Measurements from ENCODE around the gene GCN1. TPM values are rescaled to one million over a fixed set of nuclear protein-coding genes. Genes with fewer than 3 reads are reported as not detected.
A peak's percentile ranks its signal among the peaks of the same experiment; 100 is the strongest.

The GCN1 gene
- total RNA-seq, 2 donors from 2014 or later, result 93.1 to 106 TPM

GRCh38 chr12:120156315-120157259 lies 37.9 kb downstream of the GCN1 start:
- Mint-ChIP-seq H3K36me3 (ENCODE audit: insufficient read depth in 2 of 2) (peaks cover 5 to 33% of the 10 kb centered on the region in 2 donors), H3K27ac (peak overlapping the region; percentile 34), H3K4me3 (no peak overlapping the region), H3K27me3 (ENCODE audit: low read depth) (no peaks in the 10 kb centered on the region), H3K4me1 (ENCODE audit: low read depth) (no peaks in the 10 kb centered on the region), H3K9me3 (no peaks in the 10 kb centered on the region)
- peak in 1 of 2 donors; percentile 10 for DNase-seq
- peak in 1 of 2 donors; percentile 57 for ATAC-seq (replicated peaks in 1 of 2)

DNA sequence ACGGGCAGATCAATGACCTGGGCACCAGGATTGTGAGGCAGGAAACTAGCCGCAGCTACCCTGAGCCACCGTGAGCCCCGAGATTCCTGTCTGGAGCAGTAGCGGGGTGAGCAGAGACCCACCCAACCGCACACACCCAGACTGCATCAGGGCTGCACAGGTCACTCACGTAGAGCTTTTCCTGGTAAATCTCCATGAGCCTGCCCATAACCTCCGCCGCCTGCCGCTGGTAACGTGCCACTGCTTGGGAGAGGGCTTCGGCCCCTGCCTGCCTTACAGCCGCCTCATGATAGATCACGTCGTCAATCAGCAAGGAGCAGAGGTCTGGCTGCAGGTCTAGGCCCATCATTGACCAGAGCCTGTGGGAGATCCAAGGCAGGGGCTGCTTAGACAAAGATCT lies 39.4 kb downstream of the GCN1 start:
- ATAC-seq (replicated peaks in 1 of 2), result no peak
- Mint-ChIP-seq H3K27me3 (ENCODE audit: low read depth) (no peaks in the 10 kb centered on the region), H3K27ac (no peak overlapping the region), H3K4me3 (no peak overlapping the region), H3K9me3 (no peaks in the 10 kb centered on the region), H3K4me1 (ENCODE audit: low read depth) (no peaks in the 10 kb centered on the region), H3K36me3 (ENCODE audit: insufficient read depth in 2 of 2) (peaks cover 5 to 24% of the 10 kb centered on the region in 2 donors)
- DNase-seq, result no peak

DNA sequence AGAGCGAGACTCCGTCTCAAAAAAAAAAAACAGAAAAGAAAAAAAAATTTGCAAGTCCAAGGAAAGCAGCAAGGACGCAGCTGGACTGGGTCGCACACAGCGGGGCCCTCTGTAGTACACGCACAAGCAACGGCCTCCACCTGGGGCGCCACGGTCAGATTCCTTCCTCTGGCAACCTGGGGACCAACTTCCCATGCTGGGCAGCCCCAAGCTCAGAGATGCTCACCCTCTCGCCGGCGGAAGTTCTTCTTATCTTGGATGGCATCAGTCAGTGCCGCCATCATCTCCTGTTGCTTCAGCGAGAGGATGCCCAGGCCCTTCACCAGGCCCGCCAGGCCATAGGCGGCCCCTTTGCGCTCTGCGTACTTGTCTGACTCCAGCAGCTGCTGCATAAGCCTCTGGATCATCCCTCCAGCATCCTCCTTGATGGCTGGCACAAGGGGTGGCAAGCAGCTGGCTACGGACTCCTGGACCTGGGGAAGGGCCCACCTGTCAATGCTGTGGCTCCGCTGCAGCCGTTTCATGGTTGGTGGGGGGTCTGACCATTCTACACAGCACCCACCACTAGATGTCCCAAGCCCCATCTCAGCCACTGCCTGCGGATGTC lies 43.5 kb downstream of the GCN1 start:
- ATAC-seq (replicated peaks in 1 of 2), result no peak
- no peak overlapping the region for H3K27ac Mint-ChIP-seq

GRCh38 chr12:120148011-120148410 lies 46.5 kb downstream of the GCN1 start:
- ATAC-seq (replicated peaks in 1 of 2) (no peak), DNase-seq (no peak)
- H3K27me3 Mint-ChIP-seq (ENCODE audit: low read depth), result no peaks in the 10 kb centered on the region
- H3K4me1 Mint-ChIP-seq (ENCODE audit: low read depth), result no peaks in the 10 kb centered on the region
- H3K27ac Mint-ChIP-seq, result no peak overlapping the region
- H3K9me3 Mint-ChIP-seq, result no peaks in the 10 kb centered on the region
- no peak overlapping the region for H3K4me3 Mint-ChIP-seq
- peaks cover 5 to 26% of the 10 kb centered on the region in 2 donors for H3K36me3 Mint-ChIP-seq (ENCODE audit: insufficient read depth in 2 of 2)

More for the DNA sequence above, 43.5 kb downstream of the GCN1 start:
- Mint-ChIP-seq H3K36me3 (ENCODE audit: insufficient read depth in 2 of 2) (peaks cover 3 to 23% of the 10 kb centered on the region in 2 donors), H3K9me3 (no peaks in the 10 kb centered on the region), H3K4me3 (no peak overlapping the region), H3K4me1 (ENCODE audit: low read depth) (no peaks in the 10 kb centered on the region), H3K27me3 (ENCODE audit: low read depth) (no peaks in the 10 kb centered on the region)
- DNase-seq, result no peak

DNA sequence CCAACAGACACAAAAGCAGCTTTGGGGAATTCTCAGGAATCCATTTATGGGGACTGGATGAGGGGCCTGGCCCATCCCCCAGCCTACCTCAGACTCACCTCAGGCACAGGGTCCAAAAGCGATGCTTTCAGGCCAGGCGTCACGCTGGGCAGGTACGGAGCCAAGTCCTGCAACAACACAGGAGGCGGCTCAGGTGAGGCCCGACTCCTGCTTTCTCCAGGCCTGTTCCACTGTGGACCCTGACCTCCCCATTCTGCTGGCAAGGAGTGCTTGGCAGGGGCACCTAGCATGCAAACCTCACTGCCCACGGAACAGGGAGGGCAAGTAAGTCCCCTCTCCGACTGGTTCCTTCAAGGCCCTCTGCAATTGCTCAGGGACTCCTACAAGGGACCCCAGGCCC lies 49.4 kb downstream of the GCN1 start:
- H3K9me3 Mint-ChIP-seq, result no peaks in the 10 kb centered on the region
- no peaks in the 10 kb centered on the region for H3K4me1 Mint-ChIP-seq (ENCODE audit: low read depth)
- no peak overlapping the region for H3K4me3 Mint-ChIP-seq
- no peaks in the 10 kb centered on the region for H3K27me3 Mint-ChIP-seq (ENCODE audit: low read depth)
- H3K36me3 Mint-ChIP-seq (ENCODE audit: insufficient read depth in 2 of 2), result peaks cover 16 to 40% of the 10 kb centered on the region in 2 donors
- DNase-seq (no peak), ATAC-seq (replicated peaks in 1 of 2) (no peak)
- H3K27ac Mint-ChIP-seq, result no peak overlapping the region

GRCh38 chr12:120144215-120144614 lies 50.3 kb downstream of the GCN1 start:
- ATAC-seq (replicated peaks in 1 of 2) (no peak), DNase-seq (no peak)
- Mint-ChIP-seq H3K9me3 (no peaks in the 10 kb centered on the region), H3K4me1 (ENCODE audit: low read depth) (no peaks in the 10 kb centered on the region), H3K27me3 (ENCODE audit: low read depth) (no peaks in the 10 kb centered on the region), H3K27ac (no peak overlapping the region), H3K4me3 (no peak overlapping the region), H3K36me3 (ENCODE audit: insufficient read depth in 2 of 2) (peaks cover 16 to 43% of the 10 kb centered on the region in 2 donors)

- DNase-seq (no peak), ATAC-seq (replicated peaks in 1 of 2) (no peak)
- H3K27ac Mint-ChIP-seq, result no peak overlapping the region
- H3K36me3 Mint-ChIP-seq (ENCODE audit: insufficient read depth in 2 of 2), result peaks cover 16 to 38% of the 10 kb centered on the region in 2 donors
- H3K4me3 Mint-ChIP-seq, result no peak overlapping the region
- H3K9me3 Mint-ChIP-seq, result no peaks in the 10 kb centered on the region
- H3K4me1 Mint-ChIP-seq (ENCODE audit: low read depth), result no peaks in the 10 kb centered on the region
- H3K27me3 Mint-ChIP-seq (ENCODE audit: low read depth), result no peaks in the 10 kb centered on the region
Measured at GRCh38 chr12:120142231-120142877, 52.2 kb downstream of the GCN1 start.

GRCh38 chr12:120141336-120141735 lies 53.2 kb downstream of the GCN1 start:
- Mint-ChIP-seq H3K36me3 (ENCODE audit: insufficient read depth in 2 of 2) (peaks cover 13 to 36% of the 10 kb centered on the region in 2 donors), H3K27me3 (ENCODE audit: low read depth) (no peaks in the 10 kb centered on the region), H3K4me3 (no peak overlapping the region), H3K4me1 (ENCODE audit: low read depth) (no peaks in the 10 kb centered on the region), H3K9me3 (no peaks in the 10 kb centered on the region), H3K27ac (no peak overlapping the region)
- ATAC-seq (replicated peaks in 1 of 2), result no peak
- no peak for DNase-seq

DNA sequence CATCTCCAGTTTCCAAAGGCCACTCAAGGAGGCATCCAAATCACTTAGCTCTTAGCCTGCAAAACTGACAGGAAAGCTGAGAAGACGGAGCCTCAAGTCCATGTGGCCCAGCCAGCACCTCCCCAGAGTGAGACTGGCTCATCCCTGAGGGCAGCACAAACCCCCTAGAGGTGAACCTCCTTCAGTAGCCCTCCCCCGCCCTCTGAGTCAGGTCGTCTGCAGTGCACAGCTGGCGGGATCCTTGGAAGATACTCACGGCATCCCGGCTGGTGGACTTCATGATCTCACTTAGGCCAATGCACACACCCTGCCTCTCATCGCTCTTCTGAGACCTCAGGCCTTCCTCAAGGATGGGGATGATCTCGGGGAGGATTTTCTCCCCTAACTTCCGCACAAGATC lies 53.9 kb downstream of the GCN1 start:
- Mint-ChIP-seq H3K27me3 (ENCODE audit: low read depth) (no peaks in the 10 kb centered on the region), H3K9me3 (no peaks in the 10 kb centered on the region)
- ATAC-seq (replicated peaks in 1 of 2), result no peak

GRCh38 chr12:120139958-120140357 lies 54.6 kb downstream of the GCN1 start:
- Mint-ChIP-seq H3K4me3 (no peak overlapping the region), H3K4me1 (ENCODE audit: low read depth) (no peaks in the 10 kb centered on the region), H3K27me3 (ENCODE audit: low read depth) (no peaks in the 10 kb centered on the region), H3K36me3 (ENCODE audit: insufficient read depth in 2 of 2) (peaks cover 13 to 37% of the 10 kb centered on the region in 2 donors), H3K9me3 (no peaks in the 10 kb centered on the region), H3K27ac (no peak overlapping the region)
- ATAC-seq (replicated peaks in 1 of 2), result no peak
- no peak for DNase-seq

More for the DNA sequence above, 53.9 kb downstream of the GCN1 start:
- no peaks in the 10 kb centered on the region for H3K4me1 Mint-ChIP-seq (ENCODE audit: low read depth)
- H3K36me3 Mint-ChIP-seq (ENCODE audit: insufficient read depth in 2 of 2), result peaks cover 13 to 37% of the 10 kb centered on the region in 2 donors
- H3K4me3 Mint-ChIP-seq, result no peak overlapping the region
- no peak for DNase-seq
- H3K27ac Mint-ChIP-seq, result no peak overlapping the region

DNA sequence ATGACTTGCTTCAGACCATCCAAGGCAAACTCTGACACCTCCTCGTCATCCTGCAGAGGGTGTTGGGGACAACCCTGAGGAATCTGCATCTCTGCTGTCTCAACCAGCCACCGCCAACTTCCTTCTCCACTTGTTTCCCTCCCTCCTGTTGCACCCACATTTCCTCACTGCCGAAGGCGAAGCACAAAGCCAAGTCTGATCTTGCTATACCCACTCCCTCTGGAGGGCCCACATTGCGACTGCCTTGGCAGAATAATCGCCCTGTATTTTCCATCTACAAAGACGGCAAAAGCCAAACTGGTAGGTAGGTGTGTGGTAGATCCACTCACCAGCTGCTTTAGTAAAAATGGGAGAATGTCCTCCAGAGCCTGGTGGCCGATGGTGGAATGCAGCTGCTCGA lies 56.1 kb downstream of the GCN1 start:
- no peaks in the 10 kb centered on the region for H3K9me3 Mint-ChIP-seq
- no peak for DNase-seq
- no peak for ATAC-seq (replicated peaks in 1 of 2)
- H3K4me3 Mint-ChIP-seq, result no peak overlapping the region
- H3K27ac Mint-ChIP-seq, result no peak overlapping the region
- peaks cover 11 to 32% of the 10 kb centered on the region in 2 donors for H3K36me3 Mint-ChIP-seq (ENCODE audit: insufficient read depth in 2 of 2)
- no peaks in the 10 kb centered on the region for H3K27me3 Mint-ChIP-seq (ENCODE audit: low read depth)
- no peaks in the 10 kb centered on the region for H3K4me1 Mint-ChIP-seq (ENCODE audit: low read depth)

GRCh38 chr12:120137833-120138232 lies 56.7 kb downstream of the GCN1 start:
- no peaks in the 10 kb centered on the region for H3K9me3 Mint-ChIP-seq
- no peak overlapping the region for H3K4me3 Mint-ChIP-seq
- H3K4me1 Mint-ChIP-seq (ENCODE audit: low read depth), result no peaks in the 10 kb centered on the region
- no peak for ATAC-seq (replicated peaks in 1 of 2)
- DNase-seq, result no peak
- H3K27ac Mint-ChIP-seq, result no peak overlapping the region
- no peaks in the 10 kb centered on the region for H3K27me3 Mint-ChIP-seq (ENCODE audit: low read depth)
- peaks cover 11 to 32% of the 10 kb centered on the region in 2 donors for H3K36me3 Mint-ChIP-seq (ENCODE audit: insufficient read depth in 2 of 2)

Data from activated T-cell treated with anti-CD3 and anti-CD28 coated beads, Interleukin-2, amount 50 U/mL, for 72 hours (primary cell).